Right atrium auricular region (tissue), 2 donors: Measurements from ENCODE around the gene PLD6. TPM values are rescaled to one million over a fixed set of nuclear protein-coding genes. Genes with fewer than 3 reads are reported as not detected.

Experiments
- DNase-seq: peaks from one replicate; pipeline ENCODE4 v3.0.0-alpha.2; 2019; ENCODE audit warnings: low spot score
- H3K27ac ChIP-seq, 2 donors: fragments of 200-600 bp; sonication (generic); 1 replicate in 1 of 2; 2 replicates in 1 of 2; pipeline ENCODE4 v1.5.1; 2016 to 2019
- H3K27me3 ChIP-seq, 2 donors: fragments of 200-600 bp; sonication (generic); one replicate each; pipeline versions ENCODE4 v1.5.1 to v1.6.0; 2017 to 2019
- H3K36me3 ChIP-seq: fragments of 200-600 bp; sonication (generic); one replicate; pipeline ENCODE4 v1.5.1; 2016
- H3K4me1 ChIP-seq, 2 donors: fragments of 200-600 bp; sonication (generic); one replicate each; pipeline versions ENCODE4 v1.5.1 to v1.6.0; 2017 to 2019
- H3K4me3 ChIP-seq, 2 donors: fragments of 200-600 bp; sonication (generic); 1 replicate in 1 of 2; 2 replicates in 1 of 2; pipeline ENCODE4 v1.5.1; 2017 to 2019; ENCODE audit warnings: mild to moderate bottlenecking in 1 of 2, moderate library complexity in 1 of 2
- H3K9me3 ChIP-seq, 2 donors: fragments of 200-600 bp; sonication (generic); one replicate each; pipeline ENCODE4 v1.5.1; 2019
- total RNA-seq, 2 donors: library from RNA; depleted of rRNA; stranded (reverse); fragments of >200 nt; gene quantifications; one replicate each; pipeline ENCODE4 v1.1.0, GENCODE V29; 2016
- TF ChIP-seq, protein P1 (sequence below), 2 donors: fragments of 200-600 bp; sonication (generic); IDR thresholded peaks; one replicate each; pipeline ENCODE4 v1.5.1; 2019; ENCODE audit warnings: antibody characterized with exemption in 2 of 2

Gene PLD6
- total RNA-seq, 2 donors from 2014 or later = 3.1 to 6.8 TPM

DNA sequence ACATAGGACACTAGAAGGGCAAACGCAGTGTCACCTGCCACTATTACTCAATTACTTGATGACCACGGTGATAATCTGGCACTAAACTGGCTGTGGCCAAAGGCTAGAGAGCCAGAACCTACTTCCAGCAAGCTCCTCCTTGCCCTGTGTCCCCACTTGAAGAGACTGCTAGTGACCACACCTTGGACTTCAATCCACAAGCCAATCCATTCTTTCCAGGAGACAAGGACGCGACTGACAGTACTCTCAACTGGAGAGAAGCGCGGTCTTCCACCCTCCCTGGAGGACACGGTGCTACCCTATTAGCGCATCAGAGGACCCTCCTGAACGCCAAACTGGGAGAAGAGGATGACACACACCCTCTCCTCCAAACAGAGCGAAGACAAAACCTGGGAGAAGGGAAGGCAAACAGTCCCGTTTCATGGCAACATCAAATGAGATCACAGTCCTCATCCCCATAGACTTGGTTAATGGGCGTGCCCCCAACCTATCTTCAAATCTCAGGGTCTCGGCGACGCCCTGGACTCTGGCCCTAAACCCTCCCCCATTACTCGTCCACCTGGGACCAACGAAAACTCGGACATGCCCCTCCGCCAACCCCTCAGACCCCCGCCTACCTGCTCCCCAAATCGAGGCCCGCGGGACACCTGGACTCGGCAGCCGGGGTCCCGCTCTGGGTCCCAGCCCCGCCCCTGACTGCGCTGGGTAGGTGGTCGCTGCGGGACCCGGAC, 30.3 kb upstream of the PLD6 start:
- Histone ChIP-seq H3K9me3 (no peaks in the 10 kb centered on the region), H3K36me3 (peaks cover 11% of the 10 kb centered on the region), H3K4me3 (peak overlapping the region; percentile 81 to 100), H3K4me1 (peaks cover 0 to 30% of the 10 kb centered on the region in 2 donors), H3K27me3 (no peaks in the 10 kb centered on the region), H3K27ac (peak overlapping the region; percentile 90 to 94)
- DNase-seq = no peak
- TF ChIP-seq, protein P1, sequence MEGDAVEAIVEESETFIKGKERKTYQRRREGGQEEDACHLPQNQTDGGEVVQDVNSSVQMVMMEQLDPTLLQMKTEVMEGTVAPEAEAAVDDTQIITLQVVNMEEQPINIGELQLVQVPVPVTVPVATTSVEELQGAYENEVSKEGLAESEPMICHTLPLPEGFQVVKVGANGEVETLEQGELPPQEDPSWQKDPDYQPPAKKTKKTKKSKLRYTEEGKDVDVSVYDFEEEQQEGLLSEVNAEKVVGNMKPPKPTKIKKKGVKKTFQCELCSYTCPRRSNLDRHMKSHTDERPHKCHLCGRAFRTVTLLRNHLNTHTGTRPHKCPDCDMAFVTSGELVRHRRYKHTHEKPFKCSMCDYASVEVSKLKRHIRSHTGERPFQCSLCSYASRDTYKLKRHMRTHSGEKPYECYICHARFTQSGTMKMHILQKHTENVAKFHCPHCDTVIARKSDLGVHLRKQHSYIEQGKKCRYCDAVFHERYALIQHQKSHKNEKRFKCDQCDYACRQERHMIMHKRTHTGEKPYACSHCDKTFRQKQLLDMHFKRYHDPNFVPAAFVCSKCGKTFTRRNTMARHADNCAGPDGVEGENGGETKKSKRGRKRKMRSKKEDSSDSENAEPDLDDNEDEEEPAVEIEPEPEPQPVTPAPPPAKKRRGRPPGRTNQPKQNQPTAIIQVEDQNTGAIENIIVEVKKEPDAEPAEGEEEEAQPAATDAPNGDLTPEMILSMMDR (IDR thresholded peaks at IDR 0.05) = no peak

DNA sequence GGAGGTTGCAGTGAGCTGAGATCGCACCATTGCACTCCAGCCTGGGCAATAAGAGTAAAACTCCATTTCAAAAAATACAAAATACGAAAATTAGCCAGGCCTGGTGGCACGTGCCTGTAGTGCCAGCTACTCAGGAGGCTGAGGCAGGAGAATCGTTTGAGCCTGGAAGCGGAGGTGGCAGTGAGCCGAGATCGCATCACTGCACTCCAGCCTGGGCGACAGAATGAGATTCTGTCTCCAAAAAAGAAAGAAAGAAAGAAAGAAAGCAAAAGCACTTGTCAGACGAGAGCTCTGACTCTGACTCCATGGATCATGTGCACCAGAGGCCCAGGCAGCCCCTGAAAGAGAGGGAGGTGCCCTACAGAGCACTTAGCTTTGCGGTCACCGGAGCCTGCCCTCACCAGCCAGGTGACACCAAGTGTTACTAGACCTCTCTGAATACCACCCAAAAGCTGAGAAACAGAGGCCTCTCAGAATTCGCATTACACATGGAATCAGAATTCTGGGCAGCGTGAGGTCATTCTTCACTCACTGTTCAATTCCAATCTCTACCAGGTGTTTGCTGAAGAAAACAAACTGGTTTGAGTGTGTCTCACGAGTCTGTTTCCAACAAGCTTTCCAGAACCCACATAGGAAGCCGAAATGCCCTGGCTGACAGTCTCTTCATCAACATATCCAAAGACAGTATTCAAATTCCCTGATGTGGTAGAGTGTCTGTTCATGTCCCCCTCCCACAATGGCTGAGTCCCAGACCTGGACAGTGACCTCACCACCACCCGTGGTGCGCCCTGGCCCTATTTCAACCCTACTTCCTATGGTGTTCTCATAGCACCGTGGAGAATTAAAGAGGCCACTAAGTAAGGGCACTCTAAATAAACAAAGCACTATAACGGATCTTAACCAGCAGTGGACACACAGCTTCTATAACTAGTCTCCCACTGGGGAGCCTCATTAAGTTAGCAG, 29.4 kb upstream of the PLD6 start:
- Histone ChIP-seq H3K27ac (peak overlapping the region; percentile 90 to 94), H3K36me3 (peaks cover 20% of the 10 kb centered on the region), H3K9me3 (no peaks in the 10 kb centered on the region), H3K4me3 (peak overlapping the region; percentile 81 to 100), H3K4me1 (peaks cover 0 to 36% of the 10 kb centered on the region in 2 donors), H3K27me3 (no peaks in the 10 kb centered on the region)
- no peak for DNase-seq
- TF ChIP-seq, protein P1 (IDR thresholded peaks at IDR 0.05) = no peak

DNA sequence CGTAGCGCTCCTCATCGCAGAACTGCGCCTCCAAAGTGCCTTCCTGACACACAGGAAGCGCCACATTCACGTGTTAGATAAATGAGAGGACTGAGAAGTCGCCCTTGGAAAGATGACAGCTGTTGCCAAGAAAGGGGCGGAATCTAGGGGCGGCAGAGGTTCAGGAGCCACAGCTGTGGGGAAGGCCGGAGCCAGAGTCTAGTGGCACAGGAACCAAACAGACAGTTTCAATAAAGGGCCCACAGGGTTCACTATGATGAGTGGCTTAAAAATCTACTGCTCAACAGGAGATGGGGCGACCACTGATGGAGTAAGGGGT, 26.1 kb upstream of the PLD6 start:
- DNase-seq = no peak
- Histone ChIP-seq H3K4me3 (no peak overlapping the region), H3K36me3 (peaks cover 52% of the 10 kb centered on the region), H3K27me3 (no peaks in the 10 kb centered on the region), H3K9me3 (no peaks in the 10 kb centered on the region), H3K4me1 (peaks cover 0 to 64% of the 10 kb centered on the region in 2 donors), H3K27ac (peak overlapping the region; percentile 54 to 58)
- TF ChIP-seq, protein P1 (IDR thresholded peaks at IDR 0.05) = no peak

DNA sequence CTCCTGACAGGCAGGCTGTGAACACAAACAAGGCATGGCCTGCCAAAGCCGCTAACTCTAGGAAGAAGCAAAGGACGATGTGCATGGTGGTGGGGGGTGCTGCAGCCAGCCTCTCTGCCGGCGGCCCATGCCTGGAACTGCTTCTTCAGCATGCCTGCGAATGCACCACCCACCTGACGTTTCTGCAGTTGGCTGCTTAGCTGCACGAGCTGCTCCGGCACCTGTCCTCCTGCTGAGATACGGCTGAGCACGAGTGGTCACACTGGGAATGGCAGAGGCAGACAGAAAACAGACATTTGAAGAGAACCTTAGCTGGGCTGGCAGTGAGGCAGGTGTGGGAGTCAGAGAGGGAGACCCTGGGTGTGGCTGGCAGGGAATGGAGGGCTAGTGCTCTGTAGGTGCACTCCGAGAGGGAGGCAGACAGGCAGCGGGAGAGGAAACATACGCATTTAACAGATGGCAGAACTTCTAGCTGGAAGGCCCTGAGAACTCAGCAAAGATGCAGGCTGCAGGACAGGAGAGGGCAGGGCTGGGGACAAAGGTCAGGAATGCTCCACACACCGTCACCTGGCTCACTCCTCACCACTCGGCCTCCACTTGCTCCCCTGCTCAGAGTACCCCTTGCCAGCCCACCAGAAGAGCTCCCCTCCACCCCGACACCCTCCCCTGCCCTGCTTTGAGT, 25.6 kb upstream of the PLD6 start:
- H3K4me1 ChIP-seq = peaks cover 0 to 64% of the 10 kb centered on the region in 2 donors
- H3K27ac ChIP-seq = peak overlapping the region; percentile 54 to 58
- TF ChIP-seq, protein P1 (IDR thresholded peaks at IDR 0.05) = no peak
- no peak for DNase-seq
- H3K27me3 ChIP-seq = no peaks in the 10 kb centered on the region
- no peak overlapping the region for H3K4me3 ChIP-seq
- H3K36me3 ChIP-seq = peaks cover 57% of the 10 kb centered on the region
- H3K9me3 ChIP-seq = no peaks in the 10 kb centered on the region

DNA sequence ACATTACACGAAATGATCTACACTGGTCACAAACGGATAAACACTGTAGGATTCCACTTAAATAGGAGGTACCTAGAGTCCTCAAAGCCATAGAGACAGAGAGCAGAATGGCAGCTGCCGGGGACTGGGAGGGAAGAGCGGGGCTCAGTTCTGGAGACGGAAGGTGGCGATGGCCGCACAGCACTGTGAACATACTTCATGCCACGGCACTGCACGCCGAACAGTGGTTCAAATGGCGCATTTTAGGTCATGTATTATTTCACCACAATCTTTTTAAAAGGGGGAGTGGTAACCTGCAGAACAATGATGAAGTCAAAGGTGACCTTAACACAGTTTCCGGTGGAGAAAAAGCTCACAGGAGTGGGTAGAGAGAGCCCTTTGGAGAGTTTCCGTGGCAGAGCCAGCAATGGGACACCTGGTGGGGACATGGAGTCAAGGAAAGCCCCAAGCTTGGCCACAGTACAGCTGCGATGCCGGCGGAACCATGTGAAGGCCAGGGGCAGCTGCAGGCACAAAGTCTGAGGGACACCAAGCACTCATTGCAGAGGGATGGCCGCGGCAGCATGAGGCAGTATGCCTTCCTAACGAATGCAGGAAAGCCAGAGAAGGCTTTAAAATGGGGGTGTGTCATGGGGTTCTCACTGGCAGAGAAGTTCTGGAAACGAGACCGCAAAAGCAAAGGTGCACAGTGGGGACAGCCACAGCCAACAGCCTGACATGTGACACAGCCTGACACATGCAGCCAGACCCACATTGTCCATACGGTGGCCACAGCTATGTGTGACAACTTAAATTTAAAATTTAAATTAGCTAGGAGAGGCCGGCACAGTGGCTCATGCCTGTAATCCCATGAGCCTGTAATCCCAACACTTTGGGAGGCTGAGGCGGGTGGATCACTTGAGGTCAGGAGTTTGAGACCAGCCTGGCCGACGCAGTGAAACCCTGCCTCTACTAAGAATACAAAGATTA, 23.6 kb upstream of the PLD6 start:
- H3K4me1 ChIP-seq = peaks cover 0 to 51% of the 10 kb centered on the region in 2 donors
- TF ChIP-seq, protein P1 (IDR thresholded peaks at IDR 0.05) = no peak
- no peaks in the 10 kb centered on the region for H3K27me3 ChIP-seq
- peaks cover 77% of the 10 kb centered on the region for H3K36me3 ChIP-seq
- H3K9me3 ChIP-seq = no peaks in the 10 kb centered on the region
- DNase-seq = no peak
- peak overlapping the region in 1 of 2 donors; percentile 62 for H3K27ac ChIP-seq
- H3K4me3 ChIP-seq = no peak overlapping the region
